ENCODE data around the gene DOCK9. TPM values are rescaled to one million over a fixed set of nuclear protein-coding genes. Genes with fewer than 3 reads are reported as not detected.

DOCK9 gene
- total and polyA plus RNA-seq, 2 donors (not counting 3 experiments of a cell fraction or from before 2014, with no cell fraction given) = 147 to 323 TPM

- intact Hi-C loops (cut with micrococcal nuclease) = no loop called here
- H2AFZ ChIP-seq (ENCODE audit: low read depth, low read length) = no peak overlapping the region
- no peak overlapping the region for H3K4me3 ChIP-seq (replicated peaks in 1 of 3; ENCODE audit: insufficient read depth in 1 of 3, low read depth in 1 of 3, low read length in 3 of 3)
- H3K9me1 ChIP-seq (replicated peaks; ENCODE audit: control insufficient read depth, extremely low read depth, insufficient read depth, low read length) = no peaks in the 10 kb centered on the region
- no peaks in the 10 kb centered on the region for H3K79me2 ChIP-seq (ENCODE audit: control insufficient read depth, insufficient read depth, low read length)
- TF ChIP-seq MYC (IDR thresholded peaks at IDR 0.05; ENCODE audit: low read depth, low read length) (no peak), GATA2 (IDR thresholded peaks at IDR 0.05; ENCODE audit: insufficient read depth, insufficient read length, low read depth, low read length) (no peak), JUN (IDR thresholded peaks at IDR 0.05; ENCODE audit: borderline replicate concordance, insufficient read depth, insufficient read length, low read depth) (no peak), POLR2A (IDR thresholded peaks at IDR 0.05; ENCODE audit: low read depth, low read length) (no peak), EZH2 (IDR thresholded peaks at IDR 0.05; ENCODE audit: borderline replicate concordance, low read depth, low read length, severe bottlenecking) (no peak), POLR2AphosphoS5 (IDR thresholded peaks at IDR 0.05; ENCODE audit: insufficient read depth, low read depth, low read length) (no peak)
- TF ChIP-seq, protein P1, sequence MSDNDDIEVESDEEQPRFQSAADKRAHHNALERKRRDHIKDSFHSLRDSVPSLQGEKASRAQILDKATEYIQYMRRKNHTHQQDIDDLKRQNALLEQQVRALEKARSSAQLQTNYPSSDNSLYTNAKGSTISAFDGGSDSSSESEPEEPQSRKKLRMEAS (IDR thresholded peaks at IDR 0.05; ENCODE audit: insufficient read depth, insufficient read length) = no peak
- TF ChIP-seq, protein P2, sequence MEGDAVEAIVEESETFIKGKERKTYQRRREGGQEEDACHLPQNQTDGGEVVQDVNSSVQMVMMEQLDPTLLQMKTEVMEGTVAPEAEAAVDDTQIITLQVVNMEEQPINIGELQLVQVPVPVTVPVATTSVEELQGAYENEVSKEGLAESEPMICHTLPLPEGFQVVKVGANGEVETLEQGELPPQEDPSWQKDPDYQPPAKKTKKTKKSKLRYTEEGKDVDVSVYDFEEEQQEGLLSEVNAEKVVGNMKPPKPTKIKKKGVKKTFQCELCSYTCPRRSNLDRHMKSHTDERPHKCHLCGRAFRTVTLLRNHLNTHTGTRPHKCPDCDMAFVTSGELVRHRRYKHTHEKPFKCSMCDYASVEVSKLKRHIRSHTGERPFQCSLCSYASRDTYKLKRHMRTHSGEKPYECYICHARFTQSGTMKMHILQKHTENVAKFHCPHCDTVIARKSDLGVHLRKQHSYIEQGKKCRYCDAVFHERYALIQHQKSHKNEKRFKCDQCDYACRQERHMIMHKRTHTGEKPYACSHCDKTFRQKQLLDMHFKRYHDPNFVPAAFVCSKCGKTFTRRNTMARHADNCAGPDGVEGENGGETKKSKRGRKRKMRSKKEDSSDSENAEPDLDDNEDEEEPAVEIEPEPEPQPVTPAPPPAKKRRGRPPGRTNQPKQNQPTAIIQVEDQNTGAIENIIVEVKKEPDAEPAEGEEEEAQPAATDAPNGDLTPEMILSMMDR (IDR thresholded peaks at IDR 0.05; ENCODE audit: extremely low read depth in 1 of 2, insufficient read depth in 1 of 2, low read depth in 1 of 2, low read length in 2 of 2) = no peak
- ChIA-PET CTCF (no interaction called here), POLR2A (no interaction called here)
- H3K9me3 ChIP-seq (replicated peaks; ENCODE audit: control insufficient read depth, insufficient read depth, low read length) = no peaks in the 10 kb centered on the region
- H4K20me1 ChIP-seq (replicated peaks; ENCODE audit: control insufficient read depth, extremely low read depth, insufficient read depth, low read length) = no peaks in the 10 kb centered on the region
- H3K36me3 ChIP-seq (ENCODE audit: control insufficient read depth in 2 of 2, extremely low read depth in 1 of 2, insufficient read depth in 2 of 2, low read length in 2 of 2) = no peaks in the 10 kb centered on the region
- no peak overlapping the region for H3K4me2 ChIP-seq (ENCODE audit: insufficient read depth, low read length)
- no peak overlapping the region for H3K27ac ChIP-seq (ENCODE audit: insufficient read depth, low read depth, low read length)
- no peak for DNase-seq (ENCODE audit: low read depth, low spot score)
- FAIRE-seq = no peak
- H3K4me1 ChIP-seq (ENCODE audit: control insufficient read depth, extremely low read depth, insufficient read depth, low read length) = peaks cover 28% of the 10 kb centered on the region
- no peak overlapping the region for H3K9ac ChIP-seq (replicated peaks; ENCODE audit: extremely low read depth, insufficient read depth, low read length)
- no TSS peak for BruUV-seq (replicated peaks)
- dilution Hi-C loops (cut with MboI; ENCODE audit: extremely low pct_ligation_motif_present, low sequenced_read_pairs) = no loop called here
- no peaks in the 10 kb centered on the region for H3K27me3 ChIP-seq (ENCODE audit: control insufficient read depth in 2 of 2, insufficient read depth in 2 of 2, low read length in 2 of 2)
These were observed 21.2 kb upstream of the DOCK9 start for GRCh38 chr13:98998831-98999638.

Measured in endothelial cell of umbilical vein (primary cell).